HG02943 (cell line): ENCODE measurements around the gene MAPK1.
"Not testable (repeated sequence)": the region's sequence is repeated elsewhere in the genome, so short reads cannot be mapped to it uniquely, and the experiment has no call there.

ENCODE experiments used
- ATAC-seq: cut with Tn5 transposase; IDR thresholded peaks from one replicate; pipeline ENCODE4 v1.9.1; 2021; ENCODE audit warnings: mild to moderate bottlenecking, low read depth, moderate library complexity; ENCODE audit not compliant: unreplicated experiment

The MAPK1 gene

GRCh38 chr22:21730535-21731308 lies 136.7 kb downstream of the MAPK1 start:
- ATAC-seq: no peak

GRCh38 chr22:21729184-21729583 lies 138.3 kb downstream of the MAPK1 start:
- not testable (repeated sequence) for ATAC-seq

- ATAC-seq: no peak
These were observed 139.2 kb downstream of the MAPK1 start for GRCh38 chr22:21728270-21728669.

- ATAC-seq: no peak
These were observed 139.7 kb downstream of the MAPK1 start for GRCh38 chr22:21727768-21728167.

- no peak for ATAC-seq
These were observed 140.3 kb downstream of the MAPK1 start for GRCh38 chr22:21727159-21727558.

GRCh38 chr22:21726650-21727049 lies 140.8 kb downstream of the MAPK1 start:
- ATAC-seq: no peak

GRCh38 chr22:21725956-21726649 lies 141.3 kb downstream of the MAPK1 start:
- ATAC-seq: no peak

GRCh38 chr22:21724496-21724895 lies 142.9 kb downstream of the MAPK1 start:
- ATAC-seq: not testable (repeated sequence)

GRCh38 chr22:21721195-21721852 lies 146.1 kb downstream of the MAPK1 start:
- ATAC-seq: not testable (repeated sequence)

GRCh38 chr22:21720191-21720859 lies 147.1 kb downstream of the MAPK1 start:
- not testable (repeated sequence) for ATAC-seq

GRCh38 chr22:21719024-21719423 lies 148.4 kb downstream of the MAPK1 start:
- no peak for ATAC-seq

GRCh38 chr22:21718499-21718898 lies 148.9 kb downstream of the MAPK1 start:
- ATAC-seq: no peak

GRCh38 chr22:21716395-21717122 lies 150.9 kb downstream of the MAPK1 start:
- not testable (repeated sequence) for ATAC-seq

GRCh38 chr22:21714786-21715185 lies 152.7 kb downstream of the MAPK1 start:
- no peak for ATAC-seq

GRCh38 chr22:21714059-21714770 lies 153.2 kb downstream of the MAPK1 start:
- no peak for ATAC-seq

- ATAC-seq: no peak
These were observed 153.9 kb downstream of the MAPK1 start for GRCh38 chr22:21713428-21714058.

- no peak for ATAC-seq
These were observed 154.6 kb downstream of the MAPK1 start for GRCh38 chr22:21712751-21713427.

- no peak for ATAC-seq
These were observed 155.6 kb downstream of the MAPK1 start for GRCh38 chr22:21711851-21712250.

- no peak for ATAC-seq
These were observed 157.3 kb downstream of the MAPK1 start for GRCh38 chr22:21710156-21710555.
